ENCODE data around the gene ATP5F1D. TPM values are rescaled to one million over a fixed set of nuclear protein-coding genes. Genes with fewer than 3 reads are reported as not detected.

Gene ATP5F1D
- total RNA-seq, 1 experiment from 2014 or later: 179 TPM

- H2BK120ac ChIP-seq (ENCODE audit: low read depth, low read length, poor library complexity, severe bottlenecking): no peak overlapping the region
- no peaks in the 10 kb centered on the region for H3K79me1 ChIP-seq (ENCODE audit: insufficient read depth, low read depth, low read length, poor library complexity, severe bottlenecking)
- Mint-ChIP-seq H3K36me3 (ENCODE audit: insufficient read depth in 1 of 3, low read depth in 3 of 3) (peaks cover 0 to 12% (median 1%) of the 10 kb centered on the region in 3 experiments; a peak in 4 of 7 replicates), H3K4me1 (peaks cover 13 to 19% of the 10 kb centered on the region in 2 experiments), H3K27ac (peak overlapping the region in 2 of 3 experiments; percentile 44 to 52; a peak in 1 of 7 replicates), H3K27me3 (ENCODE audit: low read depth) (peaks cover 1% of the 10 kb centered on the region), H3K9me3 (no peaks in the 10 kb centered on the region; a peak in 1 of 5 replicates), H3K4me3 (peak overlapping the region; percentile 76 to 87)
- no peak overlapping the region for H4K5ac ChIP-seq (ENCODE audit: insufficient read length, low read depth, low read length)
- H3K14ac ChIP-seq (ENCODE audit: insufficient read depth, low read length): no peak overlapping the region
- H2BK12ac ChIP-seq (ENCODE audit: insufficient read length, low read depth, low read length): no peak overlapping the region
- no peak overlapping the region for H4K8ac ChIP-seq (replicated peaks; ENCODE audit: insufficient read length, low read depth, low read length)
- no peak overlapping the region for H3K56ac ChIP-seq (ENCODE audit: insufficient read length, low read depth, low read length)
- no CpG with 5 or more reads among the region's 11 CpGs for WGBS (ENCODE audit: extremely low coverage, insufficient read length, low lambda C conversion rate)
- H3K4ac ChIP-seq (ENCODE audit: low read depth, low read length): no peak overlapping the region
- H2AFZ ChIP-seq (ENCODE audit: low read length): no peak overlapping the region
- no peak overlapping the region for H2BK20ac ChIP-seq (ENCODE audit: low read depth, low read length, poor library complexity, severe bottlenecking)
- no peak overlapping the region for H3T11ph ChIP-seq (ENCODE audit: low read length)
- DNase-seq: no peak
- TF ChIP-seq CTCF (conservative IDR thresholded peaks at IDR 0.05): no peak
- no peaks in the 10 kb centered on the region; the same call in 1 of the 2 replicates for H3K79me2 ChIP-seq (ENCODE audit: insufficient read depth, low read length)
- no peak overlapping the region for H2BK5ac ChIP-seq (ENCODE audit: insufficient read length, low read length)
- H3K9me3 ChIP-seq (ENCODE audit: control insufficient read depth, low read depth, low read length): no peaks in the 10 kb centered on the region
- H2BK15ac ChIP-seq (ENCODE audit: low read depth, low read length): no peak overlapping the region
- no peak overlapping the region for H3K23ac ChIP-seq (ENCODE audit: insufficient read length, low read depth, low read length)
- peak overlapping the region; percentile 39 for H3K4me2 ChIP-seq (ENCODE audit: insufficient read depth, insufficient read length, low read length)
- no peaks in the 10 kb centered on the region for H3K4me1 ChIP-seq (ENCODE audit: insufficient read depth, low read length)
- H3K18ac ChIP-seq (ENCODE audit: insufficient read length, low read depth, low read length): no peak overlapping the region
- no peaks in the 10 kb centered on the region for H3K27me3 ChIP-seq (ENCODE audit: insufficient read depth, low read length)
- H4K91ac ChIP-seq (ENCODE audit: insufficient read length, low read depth, low read length): no peak overlapping the region
- H4K20me1 ChIP-seq (ENCODE audit: control insufficient read depth, insufficient read depth, insufficient read length): no peaks in the 10 kb centered on the region
- H3K9ac ChIP-seq (ENCODE audit: extremely low read depth, insufficient read length, low read length): no peak overlapping the region
- peaks cover 11% of the 10 kb centered on the region for H3K23me2 ChIP-seq (ENCODE audit: insufficient read length, low read depth, low read length, poor library complexity, severe bottlenecking)
- H3K27ac ChIP-seq (ENCODE audit: insufficient read length, low read depth, low read length): no peak overlapping the region
- H2AK5ac ChIP-seq (ENCODE audit: insufficient read length, low read length): no peak overlapping the region
Observed at GRCh38 chr19:1239420-1239795, 2.1 kb upstream of the ATP5F1D start.

Data from H9 (cell line).